ENCODE measurements around the gene PHC3. TPM values are rescaled to one million over a fixed set of nuclear protein-coding genes. Genes with fewer than 3 reads are reported as not detected.
"Not testable (repeated sequence)": the region's sequence is repeated elsewhere in the genome, so short reads cannot be mapped to it uniquely, and the experiment has no call there.

PHC3 gene
- total RNA-seq, 1 donor from 2014 or later, result 105 TPM

GRCh38 chr3:170211668-170212067 lies 30.1 kb upstream of the PHC3 start:
- H3K4me1 Mint-ChIP-seq, result no peaks in the 10 kb centered on the region
- ATAC-seq (ENCODE audit: low read depth) (no peak), DNase-seq (no peak)
- intact Hi-C loops (cut with micrococcal nuclease), result no loop called here
- POLR2A ChIA-PET, result no interaction called here
- no peaks in the 10 kb centered on the region for H3K9me3 Mint-ChIP-seq
- no peak overlapping the region for H3K4me3 Mint-ChIP-seq
- no peaks in the 10 kb centered on the region for H3K36me3 Mint-ChIP-seq (ENCODE audit: low read depth)
- CTCF ChIA-PET, result no interaction called here
- H3K27ac Mint-ChIP-seq, result no peak overlapping the region
- H3K27me3 Mint-ChIP-seq, result peaks cover 13% of the 10 kb centered on the region
- no peak for TF ChIP-seq CTCF (IDR thresholded peaks at IDR 0.05)

- H3K9me3 Mint-ChIP-seq, result no peaks in the 10 kb centered on the region
- POLR2A ChIA-PET, result no interaction called here
- no peak for TF ChIP-seq CTCF (IDR thresholded peaks at IDR 0.05)
- no peak overlapping the region for H3K4me3 Mint-ChIP-seq
- ATAC-seq (ENCODE audit: low read depth) (no peak), DNase-seq (no peak)
- H3K4me1 Mint-ChIP-seq, result no peaks in the 10 kb centered on the region
- H3K27me3 Mint-ChIP-seq, result peaks cover 23% of the 10 kb centered on the region
- H3K36me3 Mint-ChIP-seq (ENCODE audit: low read depth), result no peaks in the 10 kb centered on the region
- H3K27ac Mint-ChIP-seq, result no peak overlapping the region
- intact Hi-C loops (cut with micrococcal nuclease), result no loop called here
- CTCF ChIA-PET, result no interaction called here
These were observed 26.2 kb upstream of the PHC3 start for GRCh38 chr3:170207717-170208116.

DNA sequence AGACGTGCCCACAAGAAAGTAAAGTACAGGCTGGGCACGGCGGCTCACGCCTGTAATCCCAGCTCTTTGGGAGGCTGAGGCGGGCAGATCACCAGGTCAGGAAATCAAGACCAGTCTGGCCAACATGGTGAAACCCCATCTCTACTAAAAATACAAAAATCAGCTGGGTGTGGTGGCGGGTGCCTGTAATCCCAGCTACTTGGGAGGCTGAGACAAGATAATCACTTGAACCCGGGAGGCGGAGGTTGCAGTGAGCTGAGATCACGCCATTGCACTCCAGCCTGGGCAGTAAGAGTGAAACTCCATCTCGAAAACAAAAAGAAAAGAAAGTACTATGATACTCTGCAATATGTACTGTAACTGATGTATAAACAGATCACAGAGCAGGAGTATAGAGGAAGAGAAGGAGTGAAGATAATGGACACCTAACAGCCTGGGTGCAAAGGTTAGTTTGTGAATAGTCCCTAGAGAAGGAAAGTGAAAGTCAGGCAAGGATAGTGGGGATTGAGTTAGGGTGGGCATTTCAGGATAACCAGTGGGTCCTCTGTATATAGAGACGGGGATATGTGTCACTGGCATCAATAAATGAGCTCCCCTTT lies 24.7 kb upstream of the PHC3 start:
- H3K27ac Mint-ChIP-seq; CTCF ChIA-PET; H3K36me3 Mint-ChIP-seq (ENCODE audit: low read depth); H3K9me3 Mint-ChIP-seq; H3K4me1 Mint-ChIP-seq; intact Hi-C loops (cut with micrococcal nuclease); H3K4me3 Mint-ChIP-seq; DNase-seq; ATAC-seq (ENCODE audit: low read depth): not testable (repeated sequence)
- H3K27me3 Mint-ChIP-seq, result peaks cover 23% of the 10 kb centered on the region
- POLR2A ChIA-PET, result interaction anchor here (0.6 kb wide), 1 partner anchor 40 kb away, joined by 12 read pairs; no protein-coding TSS in a partner anchor

GRCh38 chr3:170205302-170205701 lies 23.8 kb upstream of the PHC3 start:
- intact Hi-C loops (cut with micrococcal nuclease), result no loop called here
- no peak for DNase-seq
- ATAC-seq (ENCODE audit: low read depth), result no peak
- Mint-ChIP-seq H3K4me1 (no peaks in the 10 kb centered on the region), H3K27me3 (peaks cover 24% of the 10 kb centered on the region), H3K9me3 (no peaks in the 10 kb centered on the region), H3K36me3 (ENCODE audit: low read depth) (no peaks in the 10 kb centered on the region), H3K4me3 (no peak overlapping the region), H3K27ac (no peak overlapping the region)
- CTCF ChIA-PET, result no interaction called here
- no peak for TF ChIP-seq CTCF (IDR thresholded peaks at IDR 0.05)
- POLR2A ChIA-PET, result no interaction called here

GRCh38 chr3:170204509-170204908 lies 23.0 kb upstream of the PHC3 start:
- Mint-ChIP-seq H3K4me1 (no peaks in the 10 kb centered on the region), H3K9me3 (no peaks in the 10 kb centered on the region), H3K27me3 (peaks cover 21% of the 10 kb centered on the region), H3K36me3 (ENCODE audit: low read depth) (no peaks in the 10 kb centered on the region), H3K27ac (no peak overlapping the region), H3K4me3 (no peak overlapping the region)
- DNase-seq (no peak), ATAC-seq (ENCODE audit: low read depth) (no peak)
- ChIA-PET POLR2A (interaction anchor here (0.5 kb wide), 1 partner anchor 142 kb away, joined by 5 read pairs; no protein-coding TSS in a partner anchor), CTCF (no interaction called here)
- intact Hi-C loops (cut with micrococcal nuclease), result no loop called here
- no peak for TF ChIP-seq CTCF (IDR thresholded peaks at IDR 0.05)

DNA sequence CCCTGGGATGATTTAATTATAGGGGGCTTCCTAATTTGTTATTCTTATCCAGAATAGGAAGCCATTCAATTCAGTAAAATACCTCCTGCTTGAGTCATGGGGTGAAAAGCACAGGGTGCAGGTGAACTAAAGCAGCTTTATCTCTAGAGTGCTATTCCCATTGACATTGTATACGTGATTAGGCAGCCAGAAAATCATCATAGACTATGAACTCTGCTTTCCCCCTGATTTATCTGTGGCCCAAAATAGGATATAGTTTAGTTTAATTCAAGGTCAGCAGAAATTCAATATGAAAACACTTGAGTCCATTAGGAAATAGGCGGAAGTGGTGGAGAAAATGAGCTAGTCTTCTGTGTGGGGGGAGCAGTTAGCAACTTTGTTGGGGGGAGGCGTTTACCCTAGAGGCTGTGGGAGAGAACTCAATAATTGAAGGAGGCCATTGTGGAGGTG lies 22.5 kb upstream of the PHC3 start:
- Mint-ChIP-seq H3K27me3 (peaks cover 21% of the 10 kb centered on the region), H3K9me3 (no peaks in the 10 kb centered on the region), H3K36me3 (ENCODE audit: low read depth) (no peaks in the 10 kb centered on the region), H3K27ac (no peak overlapping the region), H3K4me1 (no peaks in the 10 kb centered on the region), H3K4me3 (no peak overlapping the region)
- TF ChIP-seq CTCF (IDR thresholded peaks at IDR 0.05), result no peak
- no peak for DNase-seq
- intact Hi-C loops (cut with micrococcal nuclease), result no loop called here
- ATAC-seq (ENCODE audit: low read depth), result no peak
- CTCF ChIA-PET, result no interaction called here
- POLR2A ChIA-PET, result interaction anchor here (0.5 kb wide), 1 partner anchor 141 kb away, joined by 5 read pairs; no protein-coding TSS in a partner anchor

Measured in activated B cell treated with CpG ODN at 0.5 μM for 24 hours (primary cell).